Omental fat pad (tissue), 4 donors: ENCODE results near the gene RNF151. TPM values are rescaled to one million over a fixed set of nuclear protein-coding genes. Genes with fewer than 3 reads are reported as not detected.

Experiments
- ATAC-seq: fragments of 150-250 bp; one replicate; pipeline ENCODE4 v1.9.1; 2016; ENCODE audit warnings: mild to moderate bottlenecking, moderate library complexity; ENCODE audit not compliant: low FRiP score
- DNase-seq: peaks from one replicate; pipeline ENCODE4 v3.0.0-alpha.2; 2019; ENCODE audit warnings: low spot score
- CTCF ChIP-seq, 3 donors: fragments of 450-650 bp; IDR thresholded peaks; one replicate each; pipeline ENCODE4 v1.5.1; 2016 to 2017; ENCODE audit warnings: antibody characterized with exemption in 3 of 3, mild to moderate bottlenecking in 3 of 3, moderate library complexity in 2 of 3
- total RNA-seq, 4 donors: library from RNA; depleted of rRNA; stranded (reverse); fragments of >200 nt; gene quantifications; one replicate each; pipeline ENCODE4 v1.1.0, GENCODE V29; 2016

The RNF151 gene
- total RNA-seq, 4 donors from 2014 or later = not detected

GRCh38 chr16:1991948-1992703, 25.5 kb downstream of the RNF151 start:
- DNase-seq = peak; percentile 89
- TF ChIP-seq CTCF (IDR thresholded peaks at IDR 0.05) = no peak
- ATAC-seq = peak; percentile 74

GRCh38 chr16:1992704-1993317, 26.2 kb downstream of the RNF151 start:
- no peak for ATAC-seq
- no peak for DNase-seq
- TF ChIP-seq CTCF (IDR thresholded peaks at IDR 0.05) = no peak

- no peak for DNase-seq
- no peak for TF ChIP-seq CTCF (IDR thresholded peaks at IDR 0.05)
- peak; percentile 4 for ATAC-seq
These were observed 27.1 kb downstream of the RNF151 start for GRCh38 chr16:1993731-1994131.

GRCh38 chr16:1997494-1998359, 31.1 kb downstream of the RNF151 start:
- TF ChIP-seq CTCF (IDR thresholded peaks at IDR 0.05) = no peak
- DNase-seq (no peak), ATAC-seq (no peak)

GRCh38 chr16:1998360-1998835, 31.7 kb downstream of the RNF151 start:
- no peak for DNase-seq
- no peak for ATAC-seq
- TF ChIP-seq CTCF (IDR thresholded peaks at IDR 0.05) = no peak

GRCh38 chr16:1998852-1999801, 32.5 kb downstream of the RNF151 start:
- DNase-seq (no peak), ATAC-seq (no peak)
- no peak for TF ChIP-seq CTCF (IDR thresholded peaks at IDR 0.05)
